Ecto neural progenitor cell (in vitro differentiated cells): ENCODE results near the gene DOCK3.
A peak's percentile ranks its signal among the peaks of the same experiment; 100 is the strongest.

Experiments used
- DNase-seq: peaks from one replicate; pipeline ENCODE4 v3.0.0-alpha.2; 2018; ENCODE audit warnings: low spot score

DOCK3 gene, protein sequence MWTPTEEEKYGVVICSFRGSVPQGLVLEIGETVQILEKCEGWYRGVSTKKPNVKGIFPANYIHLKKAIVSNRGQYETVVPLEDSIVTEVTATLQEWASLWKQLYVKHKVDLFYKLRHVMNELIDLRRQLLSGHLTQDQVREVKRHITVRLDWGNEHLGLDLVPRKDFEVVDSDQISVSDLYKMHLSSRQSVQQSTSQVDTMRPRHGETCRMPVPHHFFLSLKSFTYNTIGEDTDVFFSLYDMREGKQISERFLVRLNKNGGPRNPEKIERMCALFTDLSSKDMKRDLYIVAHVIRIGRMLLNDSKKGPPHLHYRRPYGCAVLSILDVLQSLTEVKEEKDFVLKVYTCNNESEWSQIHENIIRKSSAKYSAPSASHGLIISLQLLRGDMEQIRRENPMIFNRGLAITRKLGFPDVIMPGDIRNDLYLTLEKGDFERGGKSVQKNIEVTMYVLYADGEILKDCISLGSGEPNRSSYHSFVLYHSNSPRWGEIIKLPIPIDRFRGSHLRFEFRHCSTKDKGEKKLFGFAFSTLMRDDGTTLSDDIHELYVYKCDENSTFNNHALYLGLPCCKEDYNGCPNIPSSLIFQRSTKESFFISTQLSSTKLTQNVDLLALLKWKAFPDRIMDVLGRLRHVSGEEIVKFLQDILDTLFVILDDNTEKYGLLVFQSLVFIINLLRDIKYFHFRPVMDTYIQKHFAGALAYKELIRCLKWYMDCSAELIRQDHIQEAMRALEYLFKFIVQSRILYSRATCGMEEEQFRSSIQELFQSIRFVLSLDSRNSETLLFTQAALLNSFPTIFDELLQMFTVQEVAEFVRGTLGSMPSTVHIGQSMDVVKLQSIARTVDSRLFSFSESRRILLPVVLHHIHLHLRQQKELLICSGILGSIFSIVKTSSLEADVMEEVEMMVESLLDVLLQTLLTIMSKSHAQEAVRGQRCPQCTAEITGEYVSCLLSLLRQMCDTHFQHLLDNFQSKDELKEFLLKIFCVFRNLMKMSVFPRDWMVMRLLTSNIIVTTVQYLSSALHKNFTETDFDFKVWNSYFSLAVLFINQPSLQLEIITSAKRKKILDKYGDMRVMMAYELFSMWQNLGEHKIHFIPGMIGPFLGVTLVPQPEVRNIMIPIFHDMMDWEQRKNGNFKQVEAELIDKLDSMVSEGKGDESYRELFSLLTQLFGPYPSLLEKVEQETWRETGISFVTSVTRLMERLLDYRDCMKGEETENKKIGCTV (N-terminal part only)

GRCh38 chr3:50674349-50675178 lies at the start of gene DOCK3:
Gene DOCK3 (plus strand): TSS chr3:50674927. CDS start chr3:50675264, 337 bp downstream.
- DNase-seq = peak; percentile 80

- DNase-seq = peak; percentile 76
These were observed 49.2 kb upstream of the DOCK3 start for GRCh38 chr3:50625231-50626182.

GRCh38 chr3:50626401-50626800 lies 48.3 kb upstream of the DOCK3 start:
- no peak for DNase-seq

DNA sequence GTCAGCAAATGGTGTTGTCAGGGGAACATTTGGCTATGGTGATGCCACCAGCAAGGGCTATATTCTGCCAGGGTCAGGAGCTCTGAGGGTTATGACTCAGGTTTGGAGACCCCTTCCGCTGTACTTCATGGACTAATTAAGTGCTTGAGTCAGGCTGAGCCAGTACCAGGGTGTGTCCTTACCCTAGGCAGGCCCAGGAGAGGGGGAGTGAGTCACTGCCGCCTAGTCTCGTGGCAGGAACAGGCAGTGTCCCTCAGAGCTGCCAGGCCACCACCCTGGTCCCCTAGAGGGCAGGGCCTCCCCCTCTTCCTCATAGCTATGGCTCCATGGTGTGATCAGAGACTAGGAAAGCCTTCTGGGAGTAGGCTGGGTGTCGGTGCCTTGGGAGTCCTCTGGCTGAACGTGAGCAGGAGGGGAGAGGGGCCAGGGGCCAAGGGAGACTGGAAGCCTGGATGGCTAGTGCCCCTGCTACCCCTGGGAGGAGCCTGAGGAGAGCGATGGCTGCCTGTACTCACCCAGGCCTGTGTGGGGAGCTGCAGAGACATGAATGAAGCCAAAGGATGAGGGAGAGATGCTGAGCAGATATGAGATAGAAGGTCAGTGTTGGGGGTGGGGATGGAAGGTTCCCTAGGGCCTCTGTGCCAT lies 47.2 kb upstream of the DOCK3 start:
- peak; percentile 66 for DNase-seq

GRCh38 chr3:50628601-50629000 lies 46.1 kb upstream of the DOCK3 start:
- no peak for DNase-seq

DNA sequence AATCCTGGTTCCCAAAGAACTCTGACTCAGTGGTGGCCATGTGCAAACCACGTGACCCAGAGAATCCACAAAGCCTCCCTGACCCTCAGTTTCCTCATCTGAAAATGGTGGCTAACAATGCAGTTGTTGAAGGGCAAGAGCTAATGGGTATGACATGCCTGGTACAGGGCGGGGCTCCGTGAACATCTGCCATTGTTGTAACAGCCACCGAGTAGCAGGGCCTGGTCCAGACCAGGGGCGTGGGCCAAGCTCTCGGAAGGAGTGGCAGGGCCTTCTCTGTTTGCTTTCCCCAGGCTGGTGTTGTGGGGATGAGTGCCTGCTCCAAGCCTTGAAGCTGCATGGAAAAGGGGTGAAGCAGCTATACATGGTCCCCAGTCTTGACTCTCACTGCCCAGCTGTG lies 44.3 kb upstream of the DOCK3 start:
- DNase-seq = no peak

DNA sequence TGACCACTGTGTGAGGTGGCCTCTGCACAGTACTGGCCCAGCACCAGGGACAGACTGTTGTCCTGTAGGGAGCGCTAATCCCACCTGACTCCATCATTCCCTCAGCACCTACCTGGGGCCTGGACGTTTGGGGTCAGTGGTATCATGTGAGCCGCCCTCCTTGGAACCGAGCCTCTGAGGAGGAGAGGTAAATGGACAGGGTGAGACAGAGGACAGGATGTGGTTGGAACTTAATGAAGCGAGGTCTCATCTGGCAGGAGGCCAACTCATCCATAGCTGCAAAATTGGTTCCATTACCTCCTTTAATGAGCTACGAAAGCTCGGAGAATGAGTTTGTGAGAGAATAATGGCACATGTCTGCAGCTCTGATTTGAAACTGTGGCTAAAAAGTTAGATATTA lies 43.9 kb upstream of the DOCK3 start:
- no peak for DNase-seq

DNA sequence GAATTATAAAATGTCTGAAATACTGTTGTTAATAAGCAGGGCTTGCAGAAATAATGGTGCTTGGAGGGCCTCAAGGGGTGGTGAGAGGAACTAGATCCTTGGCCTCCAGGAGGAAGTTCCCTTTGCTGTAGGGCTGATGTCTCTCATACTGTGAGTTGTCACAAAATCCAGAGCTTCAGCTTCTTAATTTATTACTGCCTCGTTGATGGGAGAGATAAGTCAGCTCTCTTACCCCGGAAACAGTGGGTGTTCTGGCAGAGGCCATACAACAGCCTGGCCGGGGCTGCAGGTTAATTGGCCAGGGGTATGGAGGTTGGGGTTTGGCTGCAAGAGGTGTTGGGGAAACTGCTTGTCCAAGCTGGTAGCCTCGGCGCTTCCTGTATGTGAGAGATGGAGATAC lies 42.3 kb upstream of the DOCK3 start:
- DNase-seq = no peak

- no peak for DNase-seq
These were observed 41.4 kb upstream of the DOCK3 start for GRCh38 chr3:50633230-50633790.

DNA sequence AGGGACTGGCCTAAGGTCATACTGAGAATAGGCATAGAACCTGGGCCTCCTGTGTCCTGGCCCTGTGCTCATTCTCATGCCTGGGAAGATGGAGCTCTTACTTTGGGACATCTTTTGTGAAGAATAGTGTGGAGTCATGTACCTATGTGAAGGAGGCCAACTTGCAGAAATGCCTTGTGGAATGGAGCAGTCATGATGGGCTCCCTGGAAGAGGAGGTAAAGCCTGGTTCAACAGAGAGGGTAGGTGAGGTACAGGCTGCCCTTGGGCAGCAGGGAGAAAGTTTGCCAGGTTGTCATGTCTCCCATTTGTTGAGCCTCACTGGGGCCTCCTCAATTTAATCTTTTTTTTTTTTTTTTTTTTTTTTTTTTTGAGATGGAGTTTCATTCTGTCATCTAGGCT lies 39.7 kb upstream of the DOCK3 start:
- no peak for DNase-seq

GRCh38 chr3:50637011-50637410 lies 37.7 kb upstream of the DOCK3 start:
- DNase-seq = no peak

GRCh38 chr3:50637945-50638344 lies 36.8 kb upstream of the DOCK3 start:
- no peak for DNase-seq

- no peak for DNase-seq
These were observed 35.7 kb upstream of the DOCK3 start for GRCh38 chr3:50639055-50639494.

- no peak for DNase-seq
These were observed 32.3 kb upstream of the DOCK3 start for GRCh38 chr3:50642382-50642781.

DNA sequence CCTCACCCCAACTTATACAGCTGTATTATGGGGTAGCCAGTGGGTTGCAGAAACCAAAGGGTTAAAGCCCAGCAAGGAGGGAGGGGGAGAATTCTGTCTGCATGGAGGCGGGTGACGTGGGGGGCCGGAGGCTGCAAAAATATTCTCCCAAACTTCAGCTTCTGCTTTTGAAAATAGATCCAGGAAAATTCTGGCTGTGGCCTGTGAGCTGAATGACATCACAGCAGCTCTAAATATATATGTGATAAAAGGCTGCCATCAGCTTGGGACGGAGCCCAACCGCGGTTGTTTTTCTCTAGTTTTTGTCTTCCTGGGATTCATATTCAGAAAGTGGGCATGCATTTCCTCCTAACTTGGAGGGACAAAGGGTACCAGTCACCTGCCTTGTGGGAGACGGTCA lies 30.2 kb upstream of the DOCK3 start:
- no peak for DNase-seq

DNA sequence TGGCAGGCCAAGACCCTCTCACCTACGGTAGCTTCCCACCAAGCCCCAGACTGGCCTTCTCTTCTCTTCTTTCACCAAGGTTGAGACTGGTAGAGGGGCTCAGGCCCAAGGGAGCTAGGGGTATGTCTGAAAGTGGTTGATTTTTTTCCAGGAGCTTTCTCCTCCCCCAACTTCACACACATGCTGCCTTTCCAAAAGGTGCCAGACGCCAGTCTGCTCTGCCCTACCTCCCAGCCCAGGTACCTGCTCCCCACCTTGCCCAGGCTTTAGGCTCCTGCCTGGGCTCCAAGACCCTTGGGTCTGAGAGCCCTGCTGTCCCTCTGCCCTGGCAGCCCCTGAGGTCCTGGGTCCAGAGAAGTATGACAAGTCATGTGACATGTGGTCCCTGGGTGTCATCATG lies 29.3 kb upstream of the DOCK3 start:
- DNase-seq = no peak

DNA sequence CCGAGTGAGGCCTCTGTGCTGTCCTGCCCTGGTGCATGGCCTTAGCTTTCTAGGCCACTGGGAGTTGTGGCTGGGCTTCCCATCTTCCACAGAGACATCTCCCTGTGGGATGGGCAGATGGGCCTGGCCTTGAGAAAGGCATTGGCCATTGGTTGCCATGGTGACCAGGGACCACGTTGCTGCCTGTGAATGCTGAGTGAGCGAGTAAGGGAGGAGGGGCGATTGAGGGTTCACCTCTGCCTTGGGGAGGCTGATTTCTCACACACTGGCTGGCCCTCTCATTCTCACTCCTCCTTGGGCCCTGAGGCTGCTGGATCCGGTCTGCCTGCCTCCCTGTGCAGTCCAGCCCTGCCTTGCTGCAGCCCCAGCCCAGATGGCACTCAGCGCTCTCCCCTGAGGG lies 26.4 kb upstream of the DOCK3 start:
- peak; percentile 60 for DNase-seq

DNA sequence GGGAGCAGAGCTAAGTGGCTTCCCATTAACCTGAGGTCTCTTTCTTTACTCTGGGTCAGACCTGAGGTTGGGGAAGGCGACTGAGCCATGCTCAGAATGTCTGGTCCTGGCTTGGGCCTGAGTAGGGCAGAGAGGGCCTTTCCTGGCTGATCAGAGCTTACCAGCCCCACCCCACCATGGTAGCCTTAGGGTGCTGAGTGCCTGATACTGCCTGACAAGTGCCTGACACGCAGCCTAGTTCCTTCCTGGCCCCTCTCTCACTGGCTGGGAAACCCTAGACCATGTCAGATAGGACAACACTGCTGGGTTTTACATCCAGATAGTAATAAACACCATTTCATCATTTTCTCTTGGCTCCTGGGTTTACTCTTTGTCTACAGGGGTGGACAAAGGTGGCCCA lies 25.8 kb upstream of the DOCK3 start:
- DNase-seq = no peak

DNA sequence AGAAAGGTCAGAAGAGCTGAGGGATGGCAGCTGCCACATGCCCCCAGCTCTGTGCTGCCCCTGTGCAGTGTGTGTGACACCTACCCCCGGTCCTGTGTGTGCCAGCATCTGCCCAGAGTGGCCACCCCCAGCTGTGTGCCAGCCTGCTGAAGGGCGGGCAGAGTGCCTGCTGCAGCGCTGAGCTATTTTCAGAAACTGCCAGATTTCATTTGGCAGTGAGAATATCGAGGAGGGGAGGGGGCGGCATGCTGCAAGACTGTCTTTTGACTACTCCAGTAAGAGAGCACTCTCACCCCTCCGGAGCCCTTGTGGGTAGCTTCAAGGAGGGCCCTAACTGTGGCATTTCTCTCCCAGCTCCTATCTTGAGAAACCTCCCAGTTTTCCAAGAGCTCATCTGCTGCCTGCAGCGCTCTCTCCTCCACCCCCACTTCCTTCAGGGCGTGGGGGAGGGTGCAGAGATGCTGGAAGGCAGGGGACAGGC lies 25.2 kb upstream of the DOCK3 start:
- no peak for DNase-seq
